ENCODE results near the gene CADPS. TPM values are rescaled to one million over a fixed set of nuclear protein-coding genes. Genes with fewer than 3 reads are reported as not detected.

CADPS gene
- total RNA-seq, 1 donor from 2014 or later: not detected

- DNase-seq (ENCODE audit: low read depth in 2 of 2): peak; percentile 5 to 41
Observed at GRCh38 chr3:62559831-62560445, 315.3 kb downstream of the CADPS start.

- peak; percentile 1 to 28 for DNase-seq (ENCODE audit: low read depth in 2 of 2)
Observed at GRCh38 chr3:62558549-62559112, 316.6 kb downstream of the CADPS start.

- DNase-seq (ENCODE audit: low read depth in 2 of 2): no peak
Observed at GRCh38 chr3:62557983-62558382, 317.2 kb downstream of the CADPS start.

GRCh38 chr3:62557450-62557849 is 317.8 kb downstream of the CADPS start:
- no peak for DNase-seq (ENCODE audit: low read depth in 2 of 2)

GRCh38 chr3:62556121-62556815 is 318.9 kb downstream of the CADPS start:
- no peak for DNase-seq (ENCODE audit: low read depth in 2 of 2)

GRCh38 chr3:62554264-62554799 is 320.9 kb downstream of the CADPS start:
- DNase-seq (ENCODE audit: low read depth in 2 of 2): no peak

- no peak for DNase-seq (ENCODE audit: low read depth in 2 of 2)
Observed at GRCh38 chr3:62553811-62554210, 321.4 kb downstream of the CADPS start.

GRCh38 chr3:62551556-62551955 is 323.7 kb downstream of the CADPS start:
- no peak for DNase-seq (ENCODE audit: low read depth in 2 of 2)

GRCh38 chr3:62550439-62550838 is 324.8 kb downstream of the CADPS start:
- no peak for DNase-seq (ENCODE audit: low read depth in 2 of 2)

GRCh38 chr3:62548528-62549205 is 326.5 kb downstream of the CADPS start:
- DNase-seq (ENCODE audit: low read depth in 2 of 2): no peak

GRCh38 chr3:62546266-62546665 is 328.9 kb downstream of the CADPS start:
- no peak for DNase-seq (ENCODE audit: low read depth in 2 of 2)

- no peak for DNase-seq (ENCODE audit: low read depth in 2 of 2)
Observed at GRCh38 chr3:62542185-62542584, 333.0 kb downstream of the CADPS start.

GRCh38 chr3:62539762-62540161 is 335.5 kb downstream of the CADPS start:
- DNase-seq (ENCODE audit: low read depth in 2 of 2): no peak

- DNase-seq (ENCODE audit: low read depth in 2 of 2): no peak
Observed at GRCh38 chr3:62538691-62539356, 336.4 kb downstream of the CADPS start.

GRCh38 chr3:62534326-62534725 is 340.9 kb downstream of the CADPS start:
- no peak for DNase-seq (ENCODE audit: low read depth in 2 of 2)

GRCh38 chr3:62532796-62533195 is 342.4 kb downstream of the CADPS start:
- DNase-seq (ENCODE audit: low read depth in 2 of 2): no peak

GRCh38 chr3:62531981-62532380 is 343.2 kb downstream of the CADPS start:
- DNase-seq (ENCODE audit: low read depth in 2 of 2): no peak

GRCh38 chr3:62531493-62531892 is 343.7 kb downstream of the CADPS start:
- no peak for DNase-seq (ENCODE audit: low read depth in 2 of 2)

GRCh38 chr3:62529230-62529629 is 346.0 kb downstream of the CADPS start:
- DNase-seq (ENCODE audit: low read depth in 2 of 2): peak; percentile 9 to 29

GRCh38 chr3:62527474-62527873 is 347.7 kb downstream of the CADPS start:
- no peak for DNase-seq (ENCODE audit: low read depth in 2 of 2)

GRCh38 chr3:62525281-62525680 is 349.9 kb downstream of the CADPS start:
- no peak for DNase-seq (ENCODE audit: low read depth in 2 of 2)

- no peak for DNase-seq (ENCODE audit: low read depth in 2 of 2)
Observed at GRCh38 chr3:62523672-62524071, 351.5 kb downstream of the CADPS start.
